ENCODE data around the gene LRRN4. TPM values are rescaled to one million over a fixed set of nuclear protein-coding genes. Genes with fewer than 3 reads are reported as not detected.

The LRRN4 gene
- total RNA-seq, 1 donor from 2014 or later = 76.6 TPM

- no peaks in the 10 kb centered on the region for H3K27me3 ChIP-seq
- intact Hi-C loops (cut with DNase I) = loop anchor here (5.0 kb wide), 1 partner anchor 559 kb away; no protein-coding TSS in a partner anchor
- no peaks in the 10 kb centered on the region for H3K9me3 ChIP-seq
- TF ChIP-seq, protein P1, sequence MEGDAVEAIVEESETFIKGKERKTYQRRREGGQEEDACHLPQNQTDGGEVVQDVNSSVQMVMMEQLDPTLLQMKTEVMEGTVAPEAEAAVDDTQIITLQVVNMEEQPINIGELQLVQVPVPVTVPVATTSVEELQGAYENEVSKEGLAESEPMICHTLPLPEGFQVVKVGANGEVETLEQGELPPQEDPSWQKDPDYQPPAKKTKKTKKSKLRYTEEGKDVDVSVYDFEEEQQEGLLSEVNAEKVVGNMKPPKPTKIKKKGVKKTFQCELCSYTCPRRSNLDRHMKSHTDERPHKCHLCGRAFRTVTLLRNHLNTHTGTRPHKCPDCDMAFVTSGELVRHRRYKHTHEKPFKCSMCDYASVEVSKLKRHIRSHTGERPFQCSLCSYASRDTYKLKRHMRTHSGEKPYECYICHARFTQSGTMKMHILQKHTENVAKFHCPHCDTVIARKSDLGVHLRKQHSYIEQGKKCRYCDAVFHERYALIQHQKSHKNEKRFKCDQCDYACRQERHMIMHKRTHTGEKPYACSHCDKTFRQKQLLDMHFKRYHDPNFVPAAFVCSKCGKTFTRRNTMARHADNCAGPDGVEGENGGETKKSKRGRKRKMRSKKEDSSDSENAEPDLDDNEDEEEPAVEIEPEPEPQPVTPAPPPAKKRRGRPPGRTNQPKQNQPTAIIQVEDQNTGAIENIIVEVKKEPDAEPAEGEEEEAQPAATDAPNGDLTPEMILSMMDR (IDR thresholded peaks at IDR 0.05) = no peak
- no peak for DNase-seq
- no peaks in the 10 kb centered on the region for H3K4me1 ChIP-seq
- no peak overlapping the region for H3K27ac ChIP-seq
- no peaks in the 10 kb centered on the region for H3K36me3 ChIP-seq
- no peak overlapping the region for H3K4me3 ChIP-seq
- no peak for ATAC-seq
Measured at GRCh38 chr20:6081236-6081635, 27.4 kb upstream of the LRRN4 start.

DNA sequence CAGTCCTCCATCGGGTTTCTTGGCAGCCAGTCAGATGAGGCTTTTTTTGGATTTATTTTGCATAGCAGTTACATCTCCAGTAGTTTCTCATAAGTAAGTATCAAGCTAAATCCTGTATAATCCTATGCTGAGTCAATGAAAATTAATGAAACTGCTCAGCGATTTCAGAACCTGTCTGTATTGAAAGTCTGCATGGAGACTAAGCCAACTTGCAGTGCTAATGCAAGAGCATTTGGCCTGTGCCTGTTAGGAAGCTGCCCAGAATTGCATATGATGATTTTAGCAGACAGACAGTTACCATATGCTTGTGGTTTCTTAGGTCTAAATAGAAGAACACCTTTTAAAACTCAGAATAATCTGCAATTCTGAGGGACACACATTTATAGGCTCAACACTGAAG, 25.2 kb upstream of the LRRN4 start:
- Histone ChIP-seq H3K9me3 (no peaks in the 10 kb centered on the region), H3K27me3 (no peaks in the 10 kb centered on the region), H3K36me3 (no peaks in the 10 kb centered on the region), H3K27ac (no peak overlapping the region), H3K4me1 (no peaks in the 10 kb centered on the region), H3K4me3 (no peak overlapping the region)
- DNase-seq = no peak
- intact Hi-C loops (cut with DNase I) = no loop called here
- TF ChIP-seq, protein P1 (IDR thresholded peaks at IDR 0.05) = no peak
- ATAC-seq = no peak

DNA sequence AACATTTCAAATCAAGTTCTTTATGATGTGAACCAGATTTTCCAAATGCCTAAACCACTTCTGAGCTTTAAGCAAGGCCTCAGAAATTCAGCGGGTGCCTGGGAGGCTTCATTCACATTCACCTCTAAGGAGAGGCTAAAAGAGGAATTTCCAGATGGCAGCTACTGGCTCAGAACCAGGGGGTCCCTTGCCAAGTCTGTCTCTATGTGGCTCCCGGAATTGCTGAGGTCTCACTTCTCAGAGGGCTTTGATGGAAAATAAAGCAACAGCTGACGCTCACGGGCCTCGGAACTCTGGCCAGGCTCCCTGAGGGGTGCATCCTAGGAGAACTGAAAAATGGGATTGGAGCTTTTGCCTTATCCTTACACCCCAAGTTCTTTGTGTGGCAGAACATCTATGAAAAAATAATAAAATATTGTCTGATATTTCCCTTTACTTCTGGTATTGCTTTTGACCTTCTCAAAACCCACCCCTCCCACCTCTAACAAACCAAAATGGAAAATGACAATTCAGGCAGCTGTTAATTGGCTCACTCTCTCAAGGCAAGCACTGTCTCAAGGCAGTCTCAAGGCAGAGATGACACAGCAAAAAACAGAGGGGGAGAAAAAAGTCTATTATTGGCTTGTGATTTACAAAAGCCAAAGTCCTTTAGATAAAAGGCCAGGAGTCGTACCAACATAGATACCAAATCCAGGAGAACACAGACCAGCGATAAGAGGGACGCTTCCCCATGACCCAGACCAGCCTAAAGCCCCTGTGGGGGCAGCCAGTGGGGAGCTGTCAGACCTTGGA, 21.8 kb upstream of the LRRN4 start:
- no peaks in the 10 kb centered on the region for H3K9me3 ChIP-seq
- no peaks in the 10 kb centered on the region for H3K4me1 ChIP-seq
- no peak for DNase-seq
- no peak overlapping the region for H3K27ac ChIP-seq
- no peak for ATAC-seq
- TF ChIP-seq, protein P1 (IDR thresholded peaks at IDR 0.05) = no peak
- H3K36me3 ChIP-seq = no peaks in the 10 kb centered on the region
- H3K4me3 ChIP-seq = no peak overlapping the region
- H3K27me3 ChIP-seq = no peaks in the 10 kb centered on the region
- intact Hi-C loops (cut with DNase I) = no loop called here

DNA sequence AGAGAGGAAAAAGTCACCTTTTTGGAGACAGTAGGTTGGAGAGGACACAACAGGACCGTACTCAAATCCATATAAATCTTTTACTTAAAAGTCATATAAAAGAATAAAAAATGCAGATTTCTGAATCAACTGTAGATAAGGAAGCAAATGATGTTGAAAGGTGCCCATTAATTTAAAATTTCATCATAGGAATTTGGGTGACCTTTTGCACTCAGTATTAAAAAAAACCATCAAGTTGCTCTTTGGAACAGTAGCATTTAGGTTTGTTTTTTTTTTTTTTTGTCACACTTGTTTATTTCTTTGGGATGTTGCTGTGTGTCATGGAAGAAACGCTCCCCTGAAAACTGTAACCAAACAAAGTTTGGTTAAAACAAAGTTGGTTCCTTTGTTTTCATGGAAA, 20.9 kb upstream of the LRRN4 start:
- no peak for DNase-seq
- Histone ChIP-seq H3K4me3 (no peak overlapping the region), H3K4me1 (no peaks in the 10 kb centered on the region), H3K9me3 (no peaks in the 10 kb centered on the region), H3K27ac (no peak overlapping the region), H3K27me3 (no peaks in the 10 kb centered on the region), H3K36me3 (no peaks in the 10 kb centered on the region)
- TF ChIP-seq, protein P1 (IDR thresholded peaks at IDR 0.05) = no peak
- ATAC-seq = no peak
- intact Hi-C loops (cut with DNase I) = no loop called here

DNA sequence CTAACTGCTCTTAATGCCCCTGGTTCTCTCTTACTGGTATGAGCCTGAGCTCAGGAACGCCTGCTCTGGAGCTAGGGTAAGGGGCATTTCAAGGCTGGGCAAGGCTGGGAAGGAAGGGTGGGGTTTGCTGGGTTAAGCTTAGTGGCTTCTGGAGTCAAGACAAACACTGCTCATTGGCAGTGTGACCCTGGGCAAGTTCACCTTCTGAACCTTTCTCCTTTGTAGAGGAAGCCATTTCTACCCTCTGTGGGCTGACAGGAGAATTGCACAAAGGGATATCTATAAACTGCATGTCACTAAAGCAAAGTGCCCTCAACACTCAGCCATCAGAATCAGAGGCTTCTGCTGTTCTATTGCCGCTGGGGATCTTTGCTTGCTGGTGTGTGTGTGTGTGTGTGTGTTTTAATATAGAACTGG, 20.3 kb upstream of the LRRN4 start:
- DNase-seq = no peak
- no peaks in the 10 kb centered on the region for H3K9me3 ChIP-seq

More for the DNA sequence above, 20.3 kb upstream of the LRRN4 start:
- H3K4me3 ChIP-seq = no peak overlapping the region
- TF ChIP-seq, protein P1 (IDR thresholded peaks at IDR 0.05) = peak; percentile 35
- H3K27ac ChIP-seq = no peak overlapping the region
- ATAC-seq = peak; percentile 88
- intact Hi-C loops (cut with DNase I) = no loop called here
- H3K27me3 ChIP-seq = no peaks in the 10 kb centered on the region
- no peaks in the 10 kb centered on the region for H3K4me1 ChIP-seq
- no peaks in the 10 kb centered on the region for H3K36me3 ChIP-seq
